CD14-positive monocyte (primary cell): ENCODE measurements around the gene FAM83D. TPM values are rescaled to one million over a fixed set of nuclear protein-coding genes. Genes with fewer than 3 reads are reported as not detected.

Experiments used
- DNase-seq, 3 donors: peaks; one replicate each; pipeline ENCODE4 v3.0.0-alpha.2; 2011 to 2022
- H2AFZ ChIP-seq: 2 replicates; pipeline ENCODE4 v1.6.0; 2012; ENCODE audit warnings: mild to moderate bottlenecking, low read depth, low read length, inconsistent platforms; ENCODE audit not compliant: insufficient read depth, poor library complexity, severe bottlenecking
- H3K27ac ChIP-seq, 2 donors: 1 replicate in 1 of 2; 2 replicates in 1 of 2; pipeline ENCODE4 v1.5.1; 2012 to 2013; ENCODE audit warnings: low read length in 2 of 2, control low read depth in 1 of 2, inconsistent platforms in 1 of 2, low read depth in 1 of 2, mild to moderate bottlenecking in 1 of 2
- H3K27me3 ChIP-seq, 2 donors: one replicate each; pipeline versions ENCODE4 v1.6.0 to v1.6.1; 2011 to 2013; ENCODE audit warnings: low read length in 2 of 2; ENCODE audit not compliant: control insufficient read depth in 2 of 2, insufficient read depth in 2 of 2
- H3K36me3 ChIP-seq, 2 donors: replicated peaks in 1 of 2; 1 replicate in 1 of 2; 2 replicates in 1 of 2; pipeline versions ENCODE4 v1.5.1 to v1.6.1; 2012 to 2013; ENCODE audit warnings: low read length in 2 of 2, control low read depth in 1 of 2, inconsistent platforms in 1 of 2, mild to moderate bottlenecking in 1 of 2; ENCODE audit not compliant: insufficient read depth in 2 of 2, control insufficient read depth in 1 of 2
- H3K4me1 ChIP-seq, 2 donors: 1 replicate in 1 of 2; 2 replicates in 1 of 2; pipeline versions ENCODE4 v1.5.1 to v1.6.1; 2012 to 2013; ENCODE audit warnings: low read length in 2 of 2, control low read depth in 1 of 2, inconsistent platforms in 1 of 2, mild to moderate bottlenecking in 1 of 2, moderate library complexity in 1 of 2; ENCODE audit not compliant: insufficient read depth in 2 of 2, control insufficient read depth in 1 of 2
- H3K4me2 ChIP-seq: replicated peaks from 2 replicates; pipeline ENCODE3; 2012; ENCODE audit warnings: low read length, moderate library complexity, mild to moderate bottlenecking; ENCODE audit not compliant: poor library complexity, severe bottlenecking; ENCODE audit errors: extremely low read depth
- H3K4me3 ChIP-seq, 3 experiments: fragments of 200-600 bp in 1 of 3; sonication (generic) in 1 of 3; replicated peaks in 1 of 3; 1 replicate in 2 of 3; 2 replicates in 1 of 3; pipeline ENCODE4 v1.5.1; 2011 to 2013; ENCODE audit warnings: low read length in 3 of 3, mild to moderate bottlenecking in 3 of 3, control low read depth in 2 of 3, low read depth in 2 of 3, inconsistent platforms in 1 of 3, moderate library complexity in 1 of 3
- H3K79me2 ChIP-seq: 2 replicates; pipeline ENCODE4 v1.6.0; 2012; ENCODE audit warnings: mild to moderate bottlenecking, control low read depth, inconsistent platforms, low read length, moderate library complexity; ENCODE audit not compliant: insufficient read depth
- H3K9ac ChIP-seq: 2 replicates; pipeline ENCODE4 v1.6.0; 2017; ENCODE audit warnings: low read length, mild to moderate bottlenecking; ENCODE audit not compliant: insufficient read depth, poor library complexity, severe bottlenecking
- H3K9me3 ChIP-seq, 2 donors: replicated peaks in 1 of 2; 1 replicate in 1 of 2; 2 replicates in 1 of 2; pipeline versions ENCODE4 v1.5.1 to v1.6.1; 2012 to 2013; ENCODE audit warnings: low read length in 2 of 2, control low read depth in 1 of 2; ENCODE audit not compliant: control insufficient read depth in 1 of 2, insufficient read depth in 1 of 2
- H4K20me1 ChIP-seq: 2 replicates; pipeline ENCODE4 v1.6.0; 2012; ENCODE audit warnings: mild to moderate bottlenecking, low read length, control low read depth, moderate library complexity; ENCODE audit not compliant: insufficient read depth
- H3K27ac Mint-ChIP-seq, 7 donors: one replicate each; pipeline ENCODE4 v1.8.0; 2020; ENCODE audit warnings: mild to moderate bottlenecking in 7 of 7, mixed read lengths in 7 of 7, moderate library complexity in 6 of 7, inconsistent platforms in 2 of 7
- H3K27me3 Mint-ChIP-seq, 3 donors: one replicate each; pipeline ENCODE4 v1.8.0; 2021 to 2022; ENCODE audit warnings: low read depth in 3 of 3, mild to moderate bottlenecking in 3 of 3, mixed read lengths in 3 of 3, moderate library complexity in 3 of 3, inconsistent platforms in 1 of 3
- H3K36me3 Mint-ChIP-seq, 2 donors: one replicate each; pipeline ENCODE4 v1.8.0; 2020; ENCODE audit warnings: mixed read lengths in 2 of 2, inconsistent platforms in 1 of 2, mild to moderate bottlenecking in 1 of 2
- H3K4me1 Mint-ChIP-seq: one replicate; pipeline ENCODE4 v1.8.0; 2020; ENCODE audit warnings: mild to moderate bottlenecking, mixed read lengths
- H3K4me3 Mint-ChIP-seq, 2 donors: one replicate each; pipeline ENCODE4 v1.8.0; 2020; ENCODE audit warnings: mild to moderate bottlenecking in 2 of 2, mixed read lengths in 2 of 2, moderate library complexity in 1 of 2
- H3K9me3 Mint-ChIP-seq, 7 donors: one replicate each; pipeline ENCODE4 v1.8.0; 2020 to 2022; ENCODE audit warnings: mixed read lengths in 7 of 7, mild to moderate bottlenecking in 6 of 7, moderate library complexity in 6 of 7, inconsistent platforms in 2 of 7
- WGBS: methylation state at CpG from one replicate; pipeline ENCODE4 v1.1.5; 2013; ENCODE audit warnings: missing lambda C conversion rate; ENCODE audit not compliant: insufficient coverage; 5-methylcytosine and 5-hydroxymethylcytosine counted together
- intact Hi-C, 2 donors: fragments of 100-400 bp; cut with micrococcal nuclease; formaldehyde crosslinking; loops; one replicate each; pipeline versions ENCODE4 v1.15.0 to v1.15.1; 2023
- polyA plus RNA-seq, 3 donors: library from polyadenylated mRNA; depleted of rRNA in 1 of 3; unstranded in 2 of 3; stranded (reverse) in 1 of 3; fragments of 300-500 nt in 2 of 3; fragments of >200 nt in 1 of 3; fragmentation: Illumina TruSeq in 2 of 3; gene quantifications; 1 replicate in 2 of 3; 2 replicates in 1 of 3; pipeline ENCODE4 v1.2.3, GENCODE V29; 2012 to 2021
- TF ChIP-seq, protein P1 (sequence below): fragments of 200-600 bp; IDR thresholded peaks from one replicate; pipeline ENCODE4 v1.8.0; 2022; ENCODE audit warnings: antibody characterized with exemption, mild to moderate bottlenecking

Gene FAM83D
- polyA plus RNA-seq, 3 donors: 0.09 to 0.15 TPM; not detected in 1

- H3K27ac Mint-ChIP-seq: peak overlapping the region in 2 of 7 donors; percentile 24 to 56
- H3K9me3 Mint-ChIP-seq: no peaks in the 10 kb centered on the region
- peaks cover under 1% of the 10 kb centered on the region for H3K4me1 Mint-ChIP-seq
- Histone ChIP-seq H3K79me2 (peaks cover 32% of the 10 kb centered on the region), H2AFZ (no peak overlapping the region), H3K4me2 (no peak overlapping the region), H3K36me3 (peaks cover 59 to 91% of the 10 kb centered on the region in 2 donors), H4K20me1 (peaks cover 21% of the 10 kb centered on the region), H3K27me3 (no peaks in the 10 kb centered on the region), H3K4me3 (no peak overlapping the region), H3K27ac (no peak overlapping the region), H3K9ac (no peak overlapping the region), H3K9me3 (no peaks in the 10 kb centered on the region), H3K4me1 (no peaks in the 10 kb centered on the region)
- intact Hi-C loops: no loop called here
- TF ChIP-seq, protein P1, sequence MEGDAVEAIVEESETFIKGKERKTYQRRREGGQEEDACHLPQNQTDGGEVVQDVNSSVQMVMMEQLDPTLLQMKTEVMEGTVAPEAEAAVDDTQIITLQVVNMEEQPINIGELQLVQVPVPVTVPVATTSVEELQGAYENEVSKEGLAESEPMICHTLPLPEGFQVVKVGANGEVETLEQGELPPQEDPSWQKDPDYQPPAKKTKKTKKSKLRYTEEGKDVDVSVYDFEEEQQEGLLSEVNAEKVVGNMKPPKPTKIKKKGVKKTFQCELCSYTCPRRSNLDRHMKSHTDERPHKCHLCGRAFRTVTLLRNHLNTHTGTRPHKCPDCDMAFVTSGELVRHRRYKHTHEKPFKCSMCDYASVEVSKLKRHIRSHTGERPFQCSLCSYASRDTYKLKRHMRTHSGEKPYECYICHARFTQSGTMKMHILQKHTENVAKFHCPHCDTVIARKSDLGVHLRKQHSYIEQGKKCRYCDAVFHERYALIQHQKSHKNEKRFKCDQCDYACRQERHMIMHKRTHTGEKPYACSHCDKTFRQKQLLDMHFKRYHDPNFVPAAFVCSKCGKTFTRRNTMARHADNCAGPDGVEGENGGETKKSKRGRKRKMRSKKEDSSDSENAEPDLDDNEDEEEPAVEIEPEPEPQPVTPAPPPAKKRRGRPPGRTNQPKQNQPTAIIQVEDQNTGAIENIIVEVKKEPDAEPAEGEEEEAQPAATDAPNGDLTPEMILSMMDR: no peak
- no peak for DNase-seq
- peaks cover 62 to 73% of the 10 kb centered on the region in 2 donors for H3K36me3 Mint-ChIP-seq
- no peak overlapping the region for H3K4me3 Mint-ChIP-seq
- WGBS: 100% methylated on average over 3 of the region's 4 CpGs
- no peaks in the 10 kb centered on the region for H3K27me3 Mint-ChIP-seq
Measured at GRCh38 chr20:38969708-38970107, 43.5 kb downstream of the FAM83D start.

GRCh38 chr20:38970302-38970701 lies 44.1 kb downstream of the FAM83D start:
- H4K20me1 ChIP-seq: peaks cover 19% of the 10 kb centered on the region
- peaks cover 26% of the 10 kb centered on the region for H3K79me2 ChIP-seq
- TF ChIP-seq, protein P1: no peak
- no peak overlapping the region for H3K27ac ChIP-seq
- peaks cover 65 to 74% of the 10 kb centered on the region in 2 donors for H3K36me3 Mint-ChIP-seq
- H3K9ac ChIP-seq: no peak overlapping the region
- H3K36me3 ChIP-seq: peaks cover 64 to 91% of the 10 kb centered on the region in 2 donors
- no peak overlapping the region for H3K4me3 Mint-ChIP-seq
- no peaks in the 10 kb centered on the region for H3K9me3 Mint-ChIP-seq
- WGBS: no CpG with 5 or more reads among the region's 1 CpG
- H3K27ac Mint-ChIP-seq: no peak overlapping the region
- H3K4me2 ChIP-seq: no peak overlapping the region
- no peaks in the 10 kb centered on the region for H3K4me1 ChIP-seq
- no peaks in the 10 kb centered on the region for H3K27me3 ChIP-seq
- H2AFZ ChIP-seq: no peak overlapping the region
- H3K4me1 Mint-ChIP-seq: no peaks in the 10 kb centered on the region
- H3K4me3 ChIP-seq: no peak overlapping the region
- no peak for DNase-seq
- no peaks in the 10 kb centered on the region for H3K9me3 ChIP-seq
- no peaks in the 10 kb centered on the region for H3K27me3 Mint-ChIP-seq
- intact Hi-C loops: no loop called here
